Measurements from ENCODE around the gene SLCO4A1.

Gene SLCO4A1, protein sequence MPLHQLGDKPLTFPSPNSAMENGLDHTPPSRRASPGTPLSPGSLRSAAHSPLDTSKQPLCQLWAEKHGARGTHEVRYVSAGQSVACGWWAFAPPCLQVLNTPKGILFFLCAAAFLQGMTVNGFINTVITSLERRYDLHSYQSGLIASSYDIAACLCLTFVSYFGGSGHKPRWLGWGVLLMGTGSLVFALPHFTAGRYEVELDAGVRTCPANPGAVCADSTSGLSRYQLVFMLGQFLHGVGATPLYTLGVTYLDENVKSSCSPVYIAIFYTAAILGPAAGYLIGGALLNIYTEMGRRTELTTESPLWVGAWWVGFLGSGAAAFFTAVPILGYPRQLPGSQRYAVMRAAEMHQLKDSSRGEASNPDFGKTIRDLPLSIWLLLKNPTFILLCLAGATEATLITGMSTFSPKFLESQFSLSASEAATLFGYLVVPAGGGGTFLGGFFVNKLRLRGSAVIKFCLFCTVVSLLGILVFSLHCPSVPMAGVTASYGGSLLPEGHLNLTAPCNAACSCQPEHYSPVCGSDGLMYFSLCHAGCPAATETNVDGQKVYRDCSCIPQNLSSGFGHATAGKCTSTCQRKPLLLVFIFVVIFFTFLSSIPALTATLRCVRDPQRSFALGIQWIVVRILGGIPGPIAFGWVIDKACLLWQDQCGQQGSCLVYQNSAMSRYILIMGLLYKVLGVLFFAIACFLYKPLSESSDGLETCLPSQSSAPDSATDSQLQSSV
- 3.6 to 36.7 (median 11.3) reads per million in 18 experiments for total RNA-seq

DNA sequence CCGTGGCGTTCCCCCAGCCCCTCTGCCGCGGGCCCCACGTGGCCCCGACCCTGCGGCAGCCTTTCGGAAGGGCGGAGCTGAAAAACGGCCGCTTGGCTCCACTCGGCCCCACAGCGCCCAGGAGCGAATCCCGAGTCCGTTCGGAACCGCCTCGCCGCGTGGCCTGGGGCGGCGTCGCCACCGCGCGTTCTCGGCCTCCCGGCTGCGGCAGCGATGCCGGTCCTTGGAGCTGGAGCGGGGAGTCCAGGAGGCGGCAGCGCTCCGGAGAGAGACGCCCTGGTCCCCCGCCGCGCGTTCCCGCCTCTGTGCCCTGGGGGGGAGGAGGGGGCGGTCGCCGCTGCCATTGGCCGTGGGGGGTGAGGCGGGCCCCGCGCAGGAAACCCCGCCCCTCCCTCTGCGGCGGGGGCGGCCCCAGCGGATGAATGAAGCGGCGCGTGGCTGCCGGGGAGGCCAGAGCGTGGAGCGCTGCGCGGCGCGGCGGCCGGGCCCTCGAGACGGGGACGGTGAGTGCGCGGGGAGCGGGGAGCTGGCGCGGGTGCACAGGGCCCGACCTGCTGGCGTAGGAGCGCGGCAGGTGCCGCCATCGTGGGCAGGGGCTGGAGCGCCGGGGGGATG, at the start of gene SLCO4A1:
SLCO4A1 (plus strand) TSS at position 453 of the 615 bp plus-strand sequence. CDS start 13,952 bp downstream, outside the sequence.
- peak; percentile 39 to 66 for DNase-seq

DNA sequence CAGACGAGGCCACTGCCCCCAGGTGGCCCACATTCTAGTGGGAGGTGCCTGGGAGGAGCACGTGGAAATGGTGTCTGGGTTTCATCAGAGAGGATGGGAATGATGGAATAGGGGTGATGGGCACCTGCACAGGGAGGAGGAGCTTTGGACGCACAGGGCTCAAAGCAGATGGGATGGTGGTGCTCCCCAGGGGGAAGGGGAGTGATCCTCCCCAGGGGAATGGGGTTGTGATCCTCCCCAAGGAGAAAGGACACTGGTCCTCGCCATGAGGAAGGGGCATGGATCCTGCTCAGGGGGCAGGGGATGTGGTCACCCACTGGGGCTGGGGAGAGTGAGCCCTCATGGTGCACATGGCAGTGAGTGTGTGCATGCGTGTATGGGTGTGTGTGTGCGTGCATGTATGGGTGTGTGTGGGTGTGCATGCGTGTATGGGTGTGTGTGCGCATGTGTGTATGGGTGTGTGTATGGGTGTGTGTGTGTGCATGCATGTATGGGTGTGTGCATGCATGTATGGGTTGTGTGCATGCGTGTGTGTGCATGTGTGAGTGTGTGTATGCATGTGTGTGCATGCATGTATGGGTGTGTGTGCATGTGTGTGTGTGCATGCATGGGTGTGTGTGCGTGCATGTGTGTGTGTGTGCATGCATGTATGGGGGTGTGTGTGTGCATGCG, 49.7 kb upstream of the SLCO4A1 start:
- DNase-seq, result no peak

DNA sequence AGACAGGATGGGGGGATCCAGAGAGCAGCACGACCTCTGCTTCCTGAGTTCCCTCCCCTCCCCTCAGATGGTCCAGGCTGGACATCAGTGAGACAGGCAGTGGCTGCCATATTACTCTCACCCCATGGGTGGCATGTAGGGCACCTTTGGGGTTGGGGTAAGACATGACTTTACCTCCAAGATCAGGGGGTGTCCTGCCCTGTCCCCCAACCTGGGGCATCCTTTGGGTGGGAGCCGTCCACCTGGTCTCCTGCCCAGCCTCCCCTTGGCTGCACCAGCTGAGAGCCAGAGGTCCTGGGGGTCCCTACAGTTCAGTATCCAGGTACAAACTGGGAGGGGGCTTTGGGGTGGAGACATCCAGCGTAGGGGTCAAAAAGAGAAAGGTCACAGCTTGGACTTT, 48.7 kb upstream of the SLCO4A1 start:
- DNase-seq, result no peak

DNA sequence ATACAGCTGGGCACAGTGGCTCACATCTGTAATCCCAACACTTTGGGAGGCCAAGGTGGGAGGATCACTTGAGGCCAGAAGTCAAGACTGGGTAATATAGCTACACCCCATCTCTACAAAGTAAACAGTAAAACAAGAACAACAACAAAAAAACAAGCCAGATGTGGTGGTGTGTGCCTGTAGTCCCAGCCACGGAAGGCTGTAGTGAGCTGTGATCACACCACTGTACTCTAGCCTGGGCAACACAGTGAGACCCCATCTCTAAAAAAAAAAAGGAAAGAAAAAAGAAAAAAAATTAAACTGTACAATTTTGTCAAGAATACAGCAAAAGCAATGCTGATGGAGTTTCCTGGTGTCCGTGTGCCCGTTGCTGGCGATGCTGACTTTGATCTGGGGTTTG, 47.2 kb upstream of the SLCO4A1 start:
- DNase-seq, result no peak

DNA sequence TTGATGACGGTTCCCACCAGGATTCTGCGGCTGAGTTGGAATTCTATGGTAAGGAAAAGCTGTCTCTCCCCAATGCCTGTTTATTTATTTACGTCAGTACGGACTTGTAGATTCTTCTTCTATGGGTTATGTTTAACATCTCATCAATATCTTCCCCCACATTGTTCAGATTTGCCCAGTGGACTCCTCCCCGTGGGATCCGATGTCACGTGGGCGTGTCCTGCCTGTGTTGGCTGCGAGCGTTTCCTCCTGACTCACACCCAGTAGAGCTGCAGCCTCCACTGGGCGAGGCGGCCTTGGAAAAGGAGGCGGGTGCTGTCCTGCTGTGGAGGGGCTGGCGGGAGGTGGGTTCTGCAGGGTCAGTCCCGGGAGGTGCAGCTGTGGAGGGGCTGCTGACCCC, 46.8 kb upstream of the SLCO4A1 start:
- peak in 1 of 2 donors; percentile 55 for DNase-seq

DNA sequence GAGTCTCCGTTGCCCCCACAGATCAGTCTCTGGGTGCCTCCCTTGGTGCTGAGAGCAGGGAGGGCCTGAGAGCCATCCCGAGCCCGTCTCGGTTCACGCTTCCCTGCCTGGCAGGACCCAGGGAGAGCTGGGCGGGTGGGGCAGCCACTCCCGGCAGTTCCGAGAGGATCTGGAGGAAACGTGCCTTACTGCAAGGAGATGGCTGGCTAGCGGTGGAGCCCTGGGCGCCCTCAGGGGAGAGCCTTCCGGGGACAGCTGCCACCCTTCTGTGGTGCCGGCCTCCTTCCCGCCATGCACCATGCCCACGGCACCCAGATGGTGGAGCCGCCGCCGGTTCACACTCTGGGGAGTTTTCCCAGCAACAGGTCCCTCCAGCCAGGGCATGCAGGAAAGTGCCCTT, 45.8 kb upstream of the SLCO4A1 start:
- no peak for DNase-seq

DNA sequence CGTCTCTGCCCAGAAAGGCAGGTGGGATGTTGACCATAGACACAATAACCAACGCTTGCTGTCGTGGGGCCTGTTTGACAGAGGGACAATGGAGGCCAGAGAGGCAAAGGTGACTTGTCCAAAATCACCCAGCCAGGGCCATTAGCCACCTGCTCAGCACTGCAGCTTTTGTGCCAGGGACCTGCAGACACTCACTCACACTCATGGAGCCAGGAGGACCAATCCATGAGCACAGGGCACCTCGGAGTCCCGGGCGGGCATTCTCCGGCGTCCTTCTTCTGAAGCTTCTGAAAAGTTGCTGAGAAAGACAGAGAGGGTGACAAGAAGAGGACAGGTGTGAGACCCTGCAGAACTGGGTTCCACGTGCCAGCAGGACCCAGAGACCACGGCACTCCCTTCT, 45.4 kb upstream of the SLCO4A1 start:
- no peak for DNase-seq

DNA sequence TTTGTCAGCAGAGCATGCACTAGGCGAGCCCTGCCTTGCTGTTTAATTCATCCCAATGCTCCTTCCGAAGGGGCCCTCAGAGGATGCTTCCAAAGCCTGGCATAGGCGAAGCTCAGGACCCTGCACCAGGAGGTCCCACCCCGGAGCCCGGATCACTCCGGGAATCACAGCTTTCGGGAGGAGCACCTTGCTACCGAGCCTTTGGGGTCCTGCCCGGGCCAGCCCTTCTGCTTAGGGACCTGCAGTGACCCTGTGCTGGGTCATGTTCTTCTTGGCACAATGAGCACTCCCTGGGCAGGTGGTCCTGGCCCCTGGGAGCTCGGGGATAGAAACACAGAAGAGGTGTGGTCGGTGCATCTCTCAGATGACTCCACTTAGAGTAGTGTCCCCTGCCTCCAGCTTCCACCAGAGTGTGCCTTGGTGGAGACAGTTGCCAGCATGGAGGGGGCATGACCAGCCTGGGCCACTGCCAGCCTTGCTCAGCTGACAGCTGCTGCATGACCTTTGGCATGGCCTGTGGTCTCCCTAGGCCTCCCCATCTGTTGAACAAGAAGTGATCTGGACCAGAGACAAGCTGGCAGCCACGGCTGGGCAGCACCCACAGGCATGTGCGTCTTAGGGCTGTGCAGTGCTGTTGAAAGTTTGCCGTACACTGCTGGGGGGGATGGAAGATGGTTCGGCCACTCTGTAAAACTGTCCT, 44.7 kb upstream of the SLCO4A1 start:
- no peak for DNase-seq

DNA sequence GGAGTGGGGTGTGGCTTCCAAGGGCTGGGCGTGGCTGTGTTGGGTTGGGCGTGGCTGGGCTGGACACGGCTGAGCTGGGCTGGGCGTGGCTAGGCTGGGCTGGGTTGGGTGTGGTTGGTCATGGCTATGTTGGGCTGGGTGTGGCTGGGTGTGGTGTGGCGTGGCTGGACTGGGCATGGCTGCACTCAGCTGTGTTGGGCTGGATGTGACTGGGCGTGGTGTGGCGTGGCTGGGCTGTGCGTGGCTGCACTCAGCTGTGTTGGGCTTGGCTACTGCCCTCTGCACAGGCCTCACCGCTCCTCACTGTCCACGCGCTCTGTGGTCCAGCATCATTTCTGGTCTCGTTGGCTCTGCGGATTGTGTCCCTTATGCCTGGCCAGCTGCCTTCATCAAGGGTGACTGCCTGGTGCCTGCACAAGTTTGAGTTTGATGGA, 43.5 kb upstream of the SLCO4A1 start:
- DNase-seq, result peak; percentile 65 to 86

DNA sequence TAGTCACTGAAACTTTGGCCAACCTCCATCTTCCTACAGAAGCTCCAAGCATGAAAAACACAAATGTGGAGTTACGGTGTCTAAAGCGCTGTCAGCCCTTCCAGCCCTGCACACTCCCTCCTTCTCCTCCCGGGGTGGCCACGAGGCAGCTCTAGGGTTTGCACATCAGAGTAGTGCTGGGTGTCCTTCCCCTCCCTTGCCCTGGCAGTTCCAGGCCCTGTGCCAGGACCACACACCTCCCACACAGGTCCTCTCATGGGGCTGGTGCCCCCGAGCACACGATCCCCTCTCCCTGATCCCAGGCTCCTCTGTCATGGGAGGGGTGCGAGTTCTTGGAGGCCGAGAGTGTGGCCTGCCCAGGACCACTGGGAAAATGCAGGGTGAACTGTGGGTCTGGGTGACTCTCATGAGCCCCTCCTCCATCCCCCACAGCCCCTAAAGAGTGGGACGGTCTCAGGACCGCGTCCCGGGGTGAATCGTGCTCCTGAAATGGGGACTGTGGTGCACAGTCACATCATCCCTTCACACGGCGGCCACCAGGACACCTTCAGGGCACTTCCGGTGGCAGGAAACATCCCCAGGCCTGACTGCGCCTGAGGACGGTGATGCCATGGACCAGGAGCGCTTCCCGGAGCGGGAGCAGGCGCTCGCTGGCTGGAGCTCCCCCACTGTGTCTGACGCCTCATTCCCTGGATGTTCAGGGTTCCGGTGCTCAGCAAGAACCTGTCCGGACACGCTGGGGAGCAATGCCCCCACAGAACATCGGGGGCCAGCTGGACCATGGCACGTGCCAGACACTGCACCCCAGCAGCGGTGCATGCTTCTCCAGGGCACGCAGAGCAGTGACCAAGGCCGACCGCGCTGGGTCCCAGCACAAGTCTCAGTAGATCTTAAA, 42.8 kb upstream of the SLCO4A1 start:
- DNase-seq, result no peak

DNA sequence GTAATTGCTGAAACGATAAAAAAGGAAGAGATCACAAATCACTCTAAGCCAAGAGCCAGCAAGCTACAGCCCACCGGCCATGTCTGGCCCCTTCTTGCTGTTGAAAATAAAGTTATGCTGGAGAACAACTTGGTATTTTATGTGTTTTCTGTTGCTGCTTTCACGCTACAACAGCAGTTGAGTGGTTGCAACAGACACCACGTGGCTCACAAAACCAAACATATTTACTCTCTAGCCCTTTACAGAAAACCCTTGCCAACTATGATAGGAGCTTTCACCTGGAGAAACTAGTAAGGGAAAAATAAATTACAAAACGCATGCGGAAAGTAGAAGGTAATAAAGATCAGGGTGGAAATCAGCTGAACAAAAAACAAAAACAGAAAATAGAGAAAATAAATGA, 41.1 kb upstream of the SLCO4A1 start:
- DNase-seq, result no peak

DNA sequence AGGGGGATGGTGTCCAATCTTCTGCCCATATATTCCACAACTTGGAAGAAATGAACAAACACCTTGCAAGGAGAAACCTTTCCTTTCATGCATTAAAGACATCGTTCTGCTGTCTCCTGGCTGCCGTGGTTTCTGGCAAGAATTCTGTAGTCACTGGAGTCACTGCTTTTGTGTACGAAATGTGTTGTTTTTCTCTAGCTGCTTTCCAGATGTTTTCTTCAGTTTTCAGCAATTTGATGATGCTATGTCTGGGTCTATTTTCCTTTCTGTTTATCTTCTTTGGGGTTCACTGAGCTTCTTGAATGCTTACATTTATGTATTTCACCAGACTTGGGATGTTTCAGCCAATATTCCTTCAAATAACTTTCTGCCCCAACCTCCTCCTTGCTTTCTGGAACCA, 40.6 kb upstream of the SLCO4A1 start:
- DNase-seq, result no peak

DNA sequence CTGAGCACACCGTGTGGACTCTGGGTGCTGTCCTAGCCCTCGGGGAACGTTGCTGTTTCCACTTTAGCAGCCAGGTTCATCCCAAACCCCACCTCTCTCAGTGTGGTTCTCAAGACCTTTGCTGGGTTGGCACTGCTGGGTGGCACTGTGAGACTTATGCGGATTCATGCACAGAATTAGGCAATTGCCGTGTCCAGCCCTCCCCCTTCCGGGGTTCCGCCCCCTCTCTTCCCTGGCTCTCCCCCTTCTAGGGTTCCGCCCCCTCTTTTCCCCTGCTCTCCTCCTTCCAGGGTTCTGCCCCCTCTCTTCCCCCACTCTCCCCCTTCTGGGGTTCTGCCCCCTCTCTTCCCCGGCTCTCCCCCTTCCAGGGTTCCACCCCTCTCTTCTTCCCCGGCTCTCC, 39.8 kb upstream of the SLCO4A1 start:
- peak; percentile 86 to 87 for DNase-seq

DNA sequence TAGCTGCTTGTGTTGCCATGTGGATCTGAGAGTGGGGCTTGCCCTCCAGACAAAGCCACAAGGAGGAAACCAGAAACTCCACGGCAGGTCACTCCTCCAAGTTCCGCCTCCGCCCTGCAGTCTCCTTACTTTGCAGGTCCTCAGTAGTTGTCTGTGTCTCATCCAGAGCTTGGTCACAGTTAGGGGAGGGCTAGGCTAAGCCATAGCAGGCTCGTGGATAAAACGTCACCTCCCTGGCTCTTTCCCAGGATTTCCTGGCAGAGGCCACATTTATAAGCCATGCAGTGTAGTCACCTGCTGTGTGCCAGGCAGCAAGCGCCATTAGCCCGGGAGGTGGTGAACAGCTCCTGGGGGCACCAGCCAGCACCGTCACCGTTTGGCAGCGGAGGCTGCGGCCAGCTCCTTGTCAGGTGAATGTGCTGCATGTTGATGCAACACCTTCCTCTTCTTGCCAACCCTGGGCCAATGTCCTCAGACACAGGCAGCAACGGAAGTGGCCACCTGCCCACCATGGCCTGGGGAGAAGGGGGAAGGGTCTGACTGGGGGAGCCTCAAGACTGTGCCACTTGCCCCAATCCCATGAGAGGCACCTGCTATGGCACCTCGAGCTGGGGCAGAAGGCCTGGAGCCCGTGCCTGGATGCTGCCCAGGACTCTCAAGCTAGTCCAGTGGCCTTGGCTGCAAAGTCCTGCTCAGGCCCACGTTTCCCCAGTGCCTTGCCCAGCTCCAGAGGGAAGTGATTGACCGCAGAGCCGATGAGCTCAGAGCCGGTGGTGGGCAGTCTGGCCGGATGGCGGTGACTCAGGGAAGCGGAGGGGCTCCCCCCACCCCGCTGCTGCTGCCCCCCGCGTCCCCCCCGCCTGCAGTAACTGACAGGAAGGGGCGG, 39.0 kb upstream of the SLCO4A1 start:
- peak; percentile 95 to 98 for DNase-seq

DNA sequence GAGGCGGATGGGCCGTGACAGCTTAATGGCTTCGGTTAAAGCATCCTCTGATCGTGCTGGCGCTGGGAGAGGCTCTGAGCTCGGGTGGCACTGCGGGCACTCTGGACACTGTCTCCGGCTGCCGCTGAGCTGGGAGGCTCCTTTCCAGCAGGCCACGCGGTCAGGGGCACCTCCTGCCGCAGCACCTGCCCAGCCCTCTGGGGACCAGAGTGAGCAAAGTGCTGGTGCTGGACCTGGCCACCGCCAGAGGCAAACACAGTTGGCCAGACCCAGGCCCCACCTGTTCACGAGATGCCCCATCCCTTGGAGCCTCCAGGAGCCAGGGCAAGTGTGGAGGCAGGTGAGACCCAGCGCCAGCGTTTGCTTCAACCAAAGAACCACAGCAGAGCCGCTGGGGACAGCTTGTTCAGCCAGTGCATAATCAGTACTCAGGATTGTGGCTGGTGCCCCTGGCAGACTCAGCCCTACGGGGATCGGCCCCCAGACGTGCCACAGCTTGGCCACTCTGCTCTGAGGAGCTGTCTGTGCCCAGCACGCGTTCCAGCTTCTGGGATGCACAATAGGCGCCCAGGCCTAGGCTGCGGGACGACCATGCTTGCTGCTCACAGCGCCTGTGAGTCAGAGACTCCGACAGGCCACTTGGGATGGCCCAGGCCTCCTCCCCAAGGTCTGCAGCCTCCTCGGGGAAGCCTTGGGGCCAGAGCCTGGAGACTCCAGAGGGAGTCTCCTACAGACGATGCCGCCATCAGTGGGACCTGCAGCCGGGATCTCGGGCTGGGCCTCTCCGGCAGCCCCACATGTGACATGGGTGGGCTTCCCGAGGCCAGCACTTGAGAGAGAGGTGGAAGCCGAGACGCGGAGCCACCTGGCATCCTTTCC, 38.2 kb upstream of the SLCO4A1 start:
- DNase-seq, result no peak

DNA sequence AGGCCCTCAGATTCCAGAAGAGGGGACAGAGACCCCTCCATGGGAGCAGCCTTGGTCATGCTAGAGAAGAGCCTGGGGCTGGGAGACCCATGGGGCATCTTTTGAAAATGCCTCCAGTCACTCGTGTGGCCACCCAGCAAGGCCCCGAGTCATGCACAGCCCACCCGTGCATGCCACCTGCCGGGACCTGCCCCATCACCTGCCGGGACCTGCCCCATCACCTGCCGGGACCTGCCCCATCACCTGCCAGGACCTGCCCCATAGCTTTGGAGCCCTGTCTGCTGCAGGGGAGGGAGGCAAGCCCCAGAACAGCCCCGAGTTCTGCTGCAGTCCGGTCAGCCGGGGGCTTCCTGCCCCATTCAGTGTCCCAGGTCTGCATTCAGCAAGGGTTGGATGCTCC, 37.5 kb upstream of the SLCO4A1 start:
- no peak for DNase-seq

DNA sequence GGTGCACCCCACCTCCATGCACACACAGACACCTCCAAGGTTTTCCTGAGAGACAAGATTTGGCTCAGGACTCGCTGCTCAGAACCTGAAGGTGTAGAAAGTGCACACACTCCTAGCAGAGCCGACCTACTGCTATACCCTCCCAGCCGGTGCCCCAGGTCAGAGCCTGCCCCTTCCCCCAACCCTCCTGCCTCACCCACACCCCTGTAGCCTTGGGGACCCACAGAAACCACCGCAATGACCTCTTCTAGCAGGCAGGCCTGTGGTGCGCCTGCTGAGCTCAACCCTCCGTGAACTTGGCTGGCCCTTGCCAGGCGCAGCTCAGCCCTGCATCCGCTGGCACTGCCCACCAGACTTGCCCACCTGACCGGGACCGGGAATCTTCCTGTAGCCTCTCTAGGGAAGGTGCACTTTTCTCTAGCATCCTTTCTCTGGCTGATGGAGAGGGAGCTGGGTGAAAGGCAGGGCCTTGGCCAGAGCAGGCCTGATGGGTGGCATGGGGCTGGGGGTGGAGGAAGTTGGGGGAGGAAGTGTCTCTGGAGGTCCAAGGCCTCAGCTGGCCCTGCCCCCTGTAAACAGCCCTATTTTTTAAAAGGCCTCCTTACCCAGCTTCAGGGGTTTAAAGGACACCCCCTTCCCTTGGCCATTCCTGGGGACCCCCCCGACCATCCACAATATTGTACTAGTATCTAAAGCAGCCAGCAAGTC, 36.9 kb upstream of the SLCO4A1 start:
- peak in 1 of 2 donors; percentile 57 for DNase-seq

DNA sequence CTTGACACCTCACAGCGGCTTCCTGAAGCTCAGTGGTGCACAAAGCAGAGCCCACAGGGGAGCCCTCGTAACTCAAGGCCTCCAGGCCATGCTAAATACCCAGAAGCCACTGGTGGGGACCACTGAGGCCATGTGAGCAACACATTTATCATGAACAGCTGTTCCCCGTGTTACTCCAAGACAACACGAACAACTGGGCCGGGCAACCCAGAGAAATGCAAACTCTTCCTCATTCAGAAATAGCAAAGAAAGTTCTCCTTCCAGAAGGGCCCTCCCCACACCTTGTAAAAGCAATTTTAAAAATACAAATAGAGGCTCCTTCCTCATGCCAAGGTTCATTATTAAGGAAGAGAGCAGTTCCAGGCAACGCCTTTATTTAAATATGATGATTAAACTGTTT, 36.3 kb upstream of the SLCO4A1 start:
- DNase-seq, result peak; percentile 68 to 75
